ENCODE measurements around the gene VAC14.

DNA sequence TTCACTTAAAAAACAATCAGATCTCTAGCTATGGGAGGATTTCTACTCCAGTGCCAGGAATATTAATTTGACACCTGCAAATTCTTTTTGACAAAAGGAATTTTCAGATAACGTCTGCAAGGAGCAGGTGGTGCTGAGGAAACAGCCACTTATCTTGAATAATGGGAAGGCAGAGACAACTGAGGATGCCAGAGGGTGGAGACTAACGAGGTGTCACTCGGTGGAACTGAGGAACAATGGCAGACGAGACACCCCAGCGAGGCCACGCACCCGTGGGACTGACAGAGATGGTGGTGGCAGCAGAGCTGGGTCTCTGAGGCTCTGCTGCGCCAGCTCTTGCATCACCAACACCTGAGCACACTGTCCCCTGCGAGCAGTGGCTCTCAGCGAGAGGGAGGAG lies 42.2 kb downstream of the VAC14 start:
- TF ChIP-seq, protein P1, sequence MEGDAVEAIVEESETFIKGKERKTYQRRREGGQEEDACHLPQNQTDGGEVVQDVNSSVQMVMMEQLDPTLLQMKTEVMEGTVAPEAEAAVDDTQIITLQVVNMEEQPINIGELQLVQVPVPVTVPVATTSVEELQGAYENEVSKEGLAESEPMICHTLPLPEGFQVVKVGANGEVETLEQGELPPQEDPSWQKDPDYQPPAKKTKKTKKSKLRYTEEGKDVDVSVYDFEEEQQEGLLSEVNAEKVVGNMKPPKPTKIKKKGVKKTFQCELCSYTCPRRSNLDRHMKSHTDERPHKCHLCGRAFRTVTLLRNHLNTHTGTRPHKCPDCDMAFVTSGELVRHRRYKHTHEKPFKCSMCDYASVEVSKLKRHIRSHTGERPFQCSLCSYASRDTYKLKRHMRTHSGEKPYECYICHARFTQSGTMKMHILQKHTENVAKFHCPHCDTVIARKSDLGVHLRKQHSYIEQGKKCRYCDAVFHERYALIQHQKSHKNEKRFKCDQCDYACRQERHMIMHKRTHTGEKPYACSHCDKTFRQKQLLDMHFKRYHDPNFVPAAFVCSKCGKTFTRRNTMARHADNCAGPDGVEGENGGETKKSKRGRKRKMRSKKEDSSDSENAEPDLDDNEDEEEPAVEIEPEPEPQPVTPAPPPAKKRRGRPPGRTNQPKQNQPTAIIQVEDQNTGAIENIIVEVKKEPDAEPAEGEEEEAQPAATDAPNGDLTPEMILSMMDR (IDR thresholded peaks at IDR 0.05): no peak
- TF ChIP-seq POLR2A (IDR thresholded peaks at IDR 0.05): no peak

Measured in Peyer's patch (tissue), 4 donors.